ENCODE measurements around the gene FBXL13. TPM values are rescaled to one million over a fixed set of nuclear protein-coding genes. Genes with fewer than 3 reads are reported as not detected.
A peak's percentile ranks its signal among the peaks of the same experiment; 100 is the strongest.

The FBXL13 gene
- total and polyA plus RNA-seq, 12 donors = 0.61 to 6.8 (median 2.7) TPM

DNA sequence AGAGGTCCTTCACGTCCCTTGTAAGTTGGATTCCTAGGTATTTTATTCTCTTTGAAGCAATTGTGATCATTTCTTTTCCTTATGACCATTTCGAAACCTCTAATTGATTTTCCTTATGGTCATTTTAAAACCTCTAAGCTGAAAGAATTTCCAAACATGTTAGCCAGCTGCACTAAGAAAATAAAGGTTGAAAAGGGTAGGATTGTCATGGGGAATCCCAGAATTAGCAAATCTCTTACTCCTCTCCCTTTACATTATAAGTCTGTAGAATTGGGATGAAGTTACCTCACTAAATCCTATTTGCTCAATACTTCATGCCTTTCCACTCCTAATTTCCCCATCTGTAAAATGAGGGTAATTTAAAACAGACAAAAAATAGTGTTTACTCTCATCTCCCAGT is 246.3 kb downstream of the FBXL13 start:
- DNase-seq = no peak
- Histone ChIP-seq H3K27me3 (no peaks in the 10 kb centered on the region), H3K4me1 (replicated peaks in 1 of 2) (peaks cover 0 to 6% of the 10 kb centered on the region in 2 donors), H3K9me3 (replicated peaks in 1 of 3) (no peaks in the 10 kb centered on the region), H3K4me3 (no peak overlapping the region), H3K36me3 (replicated peaks in 1 of 2) (no peaks in the 10 kb centered on the region), H3K27ac (no peak overlapping the region)
- 97 to 100% (median 99%) methylated on average over 2 of the region's 2 CpGs for WGBS, 4 donors
- intact Hi-C loops (cut with DNase I) = no loop called here
- TF ChIP-seq POLR2A (IDR thresholded peaks at IDR 0.05) = no peak

DNA sequence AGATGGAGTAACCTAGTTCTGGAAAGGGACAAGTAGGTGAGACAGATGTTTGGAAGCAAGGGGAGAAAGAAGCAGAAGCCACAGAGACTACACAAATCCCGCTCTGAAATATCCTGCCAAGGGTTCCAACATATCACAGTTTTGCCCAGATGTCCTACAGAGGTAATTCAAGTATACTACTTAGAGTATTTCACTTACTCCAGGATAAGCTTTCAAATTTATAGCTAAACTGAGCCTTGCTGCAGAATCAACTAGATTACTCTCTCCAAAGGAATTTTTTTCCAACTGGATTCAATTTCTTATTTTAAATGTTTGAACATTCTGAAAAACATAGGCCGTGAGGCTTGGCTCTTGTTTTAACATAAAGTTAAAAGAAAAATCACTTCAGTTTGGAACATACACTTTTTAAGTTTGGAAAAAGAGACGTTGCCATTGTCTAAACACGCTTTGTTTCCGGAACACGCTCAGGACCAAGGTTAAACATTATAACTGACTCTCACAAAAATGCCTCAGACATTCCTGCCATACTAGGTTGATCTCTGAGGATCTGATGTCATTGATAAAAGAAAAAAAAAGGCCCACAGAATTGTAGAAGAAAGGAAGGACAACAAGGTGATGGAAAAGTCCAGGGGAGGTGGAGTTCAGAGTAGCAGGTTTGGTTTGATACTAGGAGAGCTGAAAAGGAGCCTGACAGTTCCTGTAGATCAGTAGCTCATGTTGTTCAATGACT is 251.0 kb downstream of the FBXL13 start:
- no peak for DNase-seq
- TF ChIP-seq POLR2A (IDR thresholded peaks at IDR 0.05) = no peak
- TF ChIP-seq, protein P1, sequence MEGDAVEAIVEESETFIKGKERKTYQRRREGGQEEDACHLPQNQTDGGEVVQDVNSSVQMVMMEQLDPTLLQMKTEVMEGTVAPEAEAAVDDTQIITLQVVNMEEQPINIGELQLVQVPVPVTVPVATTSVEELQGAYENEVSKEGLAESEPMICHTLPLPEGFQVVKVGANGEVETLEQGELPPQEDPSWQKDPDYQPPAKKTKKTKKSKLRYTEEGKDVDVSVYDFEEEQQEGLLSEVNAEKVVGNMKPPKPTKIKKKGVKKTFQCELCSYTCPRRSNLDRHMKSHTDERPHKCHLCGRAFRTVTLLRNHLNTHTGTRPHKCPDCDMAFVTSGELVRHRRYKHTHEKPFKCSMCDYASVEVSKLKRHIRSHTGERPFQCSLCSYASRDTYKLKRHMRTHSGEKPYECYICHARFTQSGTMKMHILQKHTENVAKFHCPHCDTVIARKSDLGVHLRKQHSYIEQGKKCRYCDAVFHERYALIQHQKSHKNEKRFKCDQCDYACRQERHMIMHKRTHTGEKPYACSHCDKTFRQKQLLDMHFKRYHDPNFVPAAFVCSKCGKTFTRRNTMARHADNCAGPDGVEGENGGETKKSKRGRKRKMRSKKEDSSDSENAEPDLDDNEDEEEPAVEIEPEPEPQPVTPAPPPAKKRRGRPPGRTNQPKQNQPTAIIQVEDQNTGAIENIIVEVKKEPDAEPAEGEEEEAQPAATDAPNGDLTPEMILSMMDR (IDR thresholded peaks at IDR 0.05) = no peak
- H3K27me3 ChIP-seq = no peaks in the 10 kb centered on the region
- WGBS, 4 donors = 89 to 94% (median 93%) methylated on average over 6 of the region's 6 CpGs
- intact Hi-C loops (cut with DNase I) = no loop called here
- no peaks in the 10 kb centered on the region for H3K36me3 ChIP-seq (replicated peaks in 1 of 2)
- H3K9me3 ChIP-seq (replicated peaks in 1 of 3) = no peaks in the 10 kb centered on the region
- H3K4me3 ChIP-seq = no peak overlapping the region
- no peaks in the 10 kb centered on the region for H3K4me1 ChIP-seq (replicated peaks in 1 of 2)
- H3K27ac ChIP-seq = no peak overlapping the region

DNA sequence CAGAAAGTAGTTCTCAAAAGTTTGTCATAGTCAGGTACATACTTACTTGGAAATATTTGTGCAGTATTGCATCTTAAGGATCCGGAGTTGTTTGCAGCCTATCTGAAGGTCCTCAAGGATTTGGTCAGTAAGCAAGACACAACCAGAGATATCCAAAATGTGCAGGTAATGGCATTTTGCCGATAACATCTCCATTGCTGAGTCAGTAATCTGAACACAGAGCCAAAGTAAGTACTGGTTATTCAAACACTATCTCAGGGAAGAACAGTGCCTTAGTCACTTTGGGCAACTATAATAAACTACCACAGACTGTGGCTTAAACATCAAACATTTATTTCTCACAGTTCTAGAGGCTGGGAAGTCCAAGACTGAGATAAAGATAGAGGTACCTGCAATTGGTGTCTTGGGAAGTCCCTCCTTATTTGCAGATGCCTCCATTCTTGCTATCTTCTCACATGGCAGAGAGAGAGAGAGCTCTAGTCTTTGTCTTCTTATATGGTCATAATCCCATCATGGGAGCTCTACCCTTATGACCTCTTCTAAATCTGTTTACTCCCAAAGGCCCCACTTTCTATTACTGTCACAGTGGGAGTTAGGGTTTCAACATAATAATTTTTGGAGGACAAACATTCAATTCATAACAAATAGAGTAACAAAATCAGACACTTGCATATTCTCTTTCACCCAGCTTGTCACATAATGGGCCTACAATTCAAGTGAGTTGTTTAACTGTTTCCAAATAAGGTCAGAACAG is 252.4 kb downstream of the FBXL13 start:
- no peak for DNase-seq
- intact Hi-C loops (cut with DNase I) = no loop called here
- Histone ChIP-seq H3K4me3 (no peak overlapping the region), H3K9me3 (replicated peaks in 1 of 3) (no peaks in the 10 kb centered on the region), H3K27me3 (no peaks in the 10 kb centered on the region), H3K27ac (no peak overlapping the region), H3K4me1 (replicated peaks in 1 of 2) (no peaks in the 10 kb centered on the region), H3K36me3 (replicated peaks in 1 of 2) (no peaks in the 10 kb centered on the region)
- TF ChIP-seq POLR2A (IDR thresholded peaks at IDR 0.05) = no peak
- TF ChIP-seq, protein P1 (IDR thresholded peaks at IDR 0.05) = no peak
- 88 to 98% (median 96%) methylated on average over 2 of the region's 2 CpGs for WGBS, 4 donors

DNA sequence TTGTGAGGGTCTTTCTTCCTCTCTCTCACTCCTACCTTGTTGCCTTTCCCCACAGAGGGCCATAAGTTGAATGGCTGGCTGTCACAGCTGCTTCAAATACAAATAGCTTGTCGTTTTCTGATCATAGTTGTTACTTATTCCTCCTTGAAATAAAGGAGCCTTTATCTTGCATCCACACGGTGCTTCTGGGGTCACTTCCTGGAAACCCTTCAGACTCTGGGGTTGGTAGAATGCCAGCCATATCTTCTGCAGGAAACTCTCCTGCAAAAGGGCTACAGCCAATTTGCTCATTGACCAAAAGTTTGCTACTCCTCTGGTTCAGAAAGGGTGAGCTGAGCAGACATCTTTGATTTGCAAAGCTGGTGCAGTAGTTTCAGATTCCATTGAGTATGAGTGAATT is 255.4 kb downstream of the FBXL13 start:
- Histone ChIP-seq H3K36me3 (replicated peaks in 1 of 2) (no peaks in the 10 kb centered on the region), H3K27ac (no peak overlapping the region), H3K4me3 (no peak overlapping the region), H3K9me3 (replicated peaks in 1 of 3) (no peaks in the 10 kb centered on the region), H3K4me1 (replicated peaks in 1 of 2) (no peaks in the 10 kb centered on the region), H3K27me3 (no peaks in the 10 kb centered on the region)
- DNase-seq = peak in 2 of 7 donors; percentile 3 to 53
- TF ChIP-seq, protein P1 (IDR thresholded peaks at IDR 0.05) = no peak
- no peak for TF ChIP-seq POLR2A (IDR thresholded peaks at IDR 0.05)
- WGBS, 4 donors = 35 to 71% (median 48%) methylated on average over 2 of the region's 2 CpGs
- intact Hi-C loops (cut with DNase I) = no loop called here
